Measurements from ENCODE around the gene CFAP77.

GRCh38 chr9:132554755-132555154 is 144.7 kb downstream of the CFAP77 start:
- TF ChIP-seq, protein P1, sequence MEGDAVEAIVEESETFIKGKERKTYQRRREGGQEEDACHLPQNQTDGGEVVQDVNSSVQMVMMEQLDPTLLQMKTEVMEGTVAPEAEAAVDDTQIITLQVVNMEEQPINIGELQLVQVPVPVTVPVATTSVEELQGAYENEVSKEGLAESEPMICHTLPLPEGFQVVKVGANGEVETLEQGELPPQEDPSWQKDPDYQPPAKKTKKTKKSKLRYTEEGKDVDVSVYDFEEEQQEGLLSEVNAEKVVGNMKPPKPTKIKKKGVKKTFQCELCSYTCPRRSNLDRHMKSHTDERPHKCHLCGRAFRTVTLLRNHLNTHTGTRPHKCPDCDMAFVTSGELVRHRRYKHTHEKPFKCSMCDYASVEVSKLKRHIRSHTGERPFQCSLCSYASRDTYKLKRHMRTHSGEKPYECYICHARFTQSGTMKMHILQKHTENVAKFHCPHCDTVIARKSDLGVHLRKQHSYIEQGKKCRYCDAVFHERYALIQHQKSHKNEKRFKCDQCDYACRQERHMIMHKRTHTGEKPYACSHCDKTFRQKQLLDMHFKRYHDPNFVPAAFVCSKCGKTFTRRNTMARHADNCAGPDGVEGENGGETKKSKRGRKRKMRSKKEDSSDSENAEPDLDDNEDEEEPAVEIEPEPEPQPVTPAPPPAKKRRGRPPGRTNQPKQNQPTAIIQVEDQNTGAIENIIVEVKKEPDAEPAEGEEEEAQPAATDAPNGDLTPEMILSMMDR (IDR thresholded peaks at IDR 0.05), result no peak
- no peak for TF ChIP-seq POLR2A (IDR thresholded peaks at IDR 0.05)
